Natural killer cell (primary cell): Measurements from ENCODE around the gene MTARC1. TPM values are rescaled to one million over a fixed set of nuclear protein-coding genes. Genes with fewer than 3 reads are reported as not detected.

ENCODE experiments used
- ATAC-seq, 3 donors: fragments of 150-1000 bp in 2 of 3; fragments of 200-7000 bp in 1 of 3; cut with Tn5 transposase; 1 replicate in 1 of 3; 2 replicates in 2 of 3; pipeline ENCODE4 v1.10.0; 2021; ENCODE audit warnings: mild to moderate bottlenecking in 2 of 3, moderate library complexity in 2 of 3
- DNase-seq, 2 donors: peaks; one replicate each; pipeline versions ENCODE4 v3.0.0 to v3.0.0-alpha.2; 2013 to 2021; ENCODE audit warnings: mixed read lengths in 1 of 2
- H3K27ac ChIP-seq: one replicate; pipeline ENCODE4 v1.5.1; 2013; ENCODE audit warnings: mild to moderate bottlenecking, low read length
- H3K27me3 ChIP-seq: one replicate; pipeline ENCODE4 v1.6.1; 2013; ENCODE audit warnings: low read length; ENCODE audit not compliant: control insufficient read depth, insufficient read depth
- H3K36me3 ChIP-seq: one replicate; pipeline ENCODE4 v1.6.1; 2013; ENCODE audit warnings: low read length; ENCODE audit not compliant: control insufficient read depth, insufficient read depth
- H3K4me1 ChIP-seq: one replicate; pipeline ENCODE4 v1.6.1; 2013; ENCODE audit warnings: low read length; ENCODE audit not compliant: control insufficient read depth, insufficient read depth
- H3K4me3 ChIP-seq: one replicate; pipeline ENCODE4 v1.5.1; 2013; ENCODE audit warnings: low read length
- H3K9me3 ChIP-seq: one replicate; pipeline ENCODE4 v1.6.1; 2013; ENCODE audit warnings: low read length; ENCODE audit not compliant: control insufficient read depth, insufficient read depth
- H3K27ac Mint-ChIP-seq, 2 donors: one replicate each; pipeline ENCODE4 v1.8.0; 2022; ENCODE audit warnings: mild to moderate bottlenecking in 2 of 2, mixed read lengths in 2 of 2, moderate library complexity in 1 of 2
- H3K27me3 Mint-ChIP-seq, 2 donors: one replicate each; pipeline ENCODE4 v1.8.0; 2022; ENCODE audit warnings: low read depth in 2 of 2, mixed read lengths in 2 of 2
- H3K36me3 Mint-ChIP-seq: one replicate; pipeline ENCODE4 v1.8.0; 2022; ENCODE audit warnings: mixed read lengths
- H3K4me1 Mint-ChIP-seq, 2 donors: one replicate each; pipeline ENCODE4 v1.8.0; 2022; ENCODE audit warnings: mixed read lengths in 2 of 2
- H3K4me3 Mint-ChIP-seq: one replicate; pipeline ENCODE4 v1.8.0; 2022; ENCODE audit warnings: mild to moderate bottlenecking, moderate library complexity, mixed read lengths
- H3K9me3 Mint-ChIP-seq, 2 donors: one replicate each; pipeline ENCODE4 v1.8.0; 2022; ENCODE audit warnings: mixed read lengths in 2 of 2
- CTCF ChIP-seq: fragments of 200-600 bp; IDR thresholded peaks from one replicate; pipeline ENCODE4 v1.8.0; 2022; ENCODE audit warnings: antibody characterized with exemption
- WGBS: methylation state at CpG from one replicate; pipeline ENCODE4 v1.1.7; 2013; ENCODE audit warnings: missing lambda C conversion rate; ENCODE audit not compliant: insufficient coverage; 5-methylcytosine and 5-hydroxymethylcytosine counted together
- intact Hi-C: fragments of 100-400 bp; cut with micrococcal nuclease; formaldehyde crosslinking; loops from one replicate; pipeline ENCODE4 v1.14.2; 2022
- total RNA-seq, 4 donors: library from RNA; stranded (reverse); fragments of 120-200 nt in 1 of 4; gene quantifications; one replicate each; pipeline versions ENCODE4 v1.2.3 to v1.2.4, GENCODE V29; 2013 to 2022

MTARC1 gene
- total RNA-seq, 3 donors from 2014 or later (not counting 1 experiment from before 2014, with no cell fraction given), result 0.52 to 2.5 TPM; not detected in 1

GRCh38 chr1:220825819-220826551 lies 39.3 kb downstream of the MTARC1 start:
- no peaks in the 10 kb centered on the region for H3K9me3 ChIP-seq
- Mint-ChIP-seq H3K4me3 (no peak overlapping the region), H3K27me3 (peaks cover 8 to 21% of the 10 kb centered on the region in 2 donors), H3K36me3 (no peaks in the 10 kb centered on the region), H3K9me3 (no peaks in the 10 kb centered on the region), H3K27ac (no peak overlapping the region), H3K4me1 (no peaks in the 10 kb centered on the region)
- 80% methylated on average over 4 of the region's 6 CpGs for WGBS
- no peak for ATAC-seq
- no peaks in the 10 kb centered on the region for H3K36me3 ChIP-seq
- intact Hi-C loops, result no loop called here
- no peak for TF ChIP-seq CTCF
- no peak overlapping the region for H3K4me3 ChIP-seq
- H3K27me3 ChIP-seq, result no peaks in the 10 kb centered on the region
- no peak for DNase-seq
- H3K27ac ChIP-seq, result no peak overlapping the region
- no peaks in the 10 kb centered on the region for H3K4me1 ChIP-seq

GRCh38 chr1:220826729-220827128 lies 40.0 kb downstream of the MTARC1 start:
- no peaks in the 10 kb centered on the region for H3K4me1 Mint-ChIP-seq
- H3K4me3 Mint-ChIP-seq, result no peak overlapping the region
- H3K36me3 Mint-ChIP-seq, result no peaks in the 10 kb centered on the region
- TF ChIP-seq CTCF, result no peak
- intact Hi-C loops, result no loop called here
- WGBS, result 82% methylated on average over 4 of the region's 5 CpGs
- ATAC-seq (no peak), DNase-seq (no peak)
- peaks cover 8 to 21% of the 10 kb centered on the region in 2 donors for H3K27me3 Mint-ChIP-seq
- H3K9me3 ChIP-seq, result no peaks in the 10 kb centered on the region
- no peaks in the 10 kb centered on the region for H3K4me1 ChIP-seq
- no peak overlapping the region for H3K27ac Mint-ChIP-seq
- H3K4me3 ChIP-seq, result no peak overlapping the region
- no peaks in the 10 kb centered on the region for H3K9me3 Mint-ChIP-seq
- no peak overlapping the region for H3K27ac ChIP-seq
- no peaks in the 10 kb centered on the region for H3K36me3 ChIP-seq
- no peaks in the 10 kb centered on the region for H3K27me3 ChIP-seq

GRCh38 chr1:220827445-220828178 lies 40.9 kb downstream of the MTARC1 start:
- H3K4me1 ChIP-seq, result no peaks in the 10 kb centered on the region
- H3K27me3 ChIP-seq, result no peaks in the 10 kb centered on the region
- TF ChIP-seq CTCF, result no peak
- Mint-ChIP-seq H3K4me3 (no peak overlapping the region), H3K36me3 (no peaks in the 10 kb centered on the region), H3K27ac (no peak overlapping the region), H3K27me3 (peaks cover 8 to 21% of the 10 kb centered on the region in 2 donors), H3K9me3 (no peaks in the 10 kb centered on the region), H3K4me1 (no peaks in the 10 kb centered on the region)
- H3K27ac ChIP-seq, result no peak overlapping the region
- no peak for ATAC-seq
- no peak for DNase-seq
- no peak overlapping the region for H3K4me3 ChIP-seq
- H3K9me3 ChIP-seq, result no peaks in the 10 kb centered on the region
- WGBS, result 90% methylated on average over 2 of the region's 4 CpGs
- H3K36me3 ChIP-seq, result no peaks in the 10 kb centered on the region
- intact Hi-C loops, result no loop called here
